K562 (cell line): ENCODE results near the gene CALCOCO2. TPM values are rescaled to one million over a fixed set of nuclear protein-coding genes. Genes with fewer than 3 reads are reported as not detected.
A peak's percentile ranks its signal among the peaks of the same experiment; 100 is the strongest.

Experiments used
- CUX1 ChIP-seq: fragments of 200-800 bp; sonication (Bioruptor generic); IDR thresholded peaks from 2 replicates; pipeline ENCODE4 v1.6.1; 2016; ENCODE audit warnings: missing genetic modification characterization, missing compliant biosample characterization
- FIP1L1 ChIP-seq: fragments of 200-400 bp; formaldehyde crosslinking; IDR thresholded peaks from 2 replicates; pipeline ENCODE4 v1.6.1; 2018; ENCODE audit warnings: mild to moderate bottlenecking, low read depth, low read length; ENCODE audit not compliant: poor library complexity, severe bottlenecking
- LEF1 ChIP-seq: fragments of 450-650 bp; IDR thresholded peaks from 2 replicates; pipeline ENCODE4 v1.6.1; 2016; ENCODE audit warnings: mild to moderate bottlenecking
- MAFF ChIP-seq: IDR thresholded peaks from 2 replicates; pipeline ENCODE4 v1.6.1; 2012; ENCODE audit warnings: low read length, improper control_type of control experiment
- MEF2D ChIP-seq: conservative IDR thresholded peaks from 2 replicates; pipeline ENCODE4 v1.6.1; 2016; ENCODE audit warnings: low read depth, missing genetic modification characterization, missing compliant biosample characterization
- PKNOX1 ChIP-seq: fragments of 450-650 bp; IDR thresholded peaks from 2 replicates; pipeline ENCODE4 v1.6.1; 2016
- PURB ChIP-seq: sonication (generic); formaldehyde crosslinking; IDR thresholded peaks from 2 replicates; pipeline ENCODE4 v1.9.0; 2021; ENCODE audit warnings: low read depth, mild to moderate bottlenecking, missing genetic modification reagents
- RBM34 ChIP-seq: fragments of 200-400 bp; formaldehyde crosslinking; IDR thresholded peaks from 2 replicates; pipeline ENCODE4 v1.6.1; 2018; ENCODE audit warnings: low read length, borderline replicate concordance; ENCODE audit not compliant: insufficient read depth
- SIRT6 ChIP-seq: IDR thresholded peaks from one replicate; pipeline ENCODE4 v1.6.1; 2012; ENCODE audit warnings: low read depth, mild to moderate bottlenecking, control low read depth, inconsistent platforms, low read length, moderate library complexity
- SNAPC5 ChIP-seq: fragments of 250-450 bp; sonication (Bioruptor Pico); IDR thresholded peaks from 2 replicates; pipeline ENCODE4 v1.8.0; 2021; ENCODE audit warnings: moderate library complexity, mild to moderate bottlenecking, inconsistent platforms
- THAP12 ChIP-seq: fragments of 250-450 bp; sonication (Bioruptor Pico); IDR thresholded peaks from 2 replicates; pipeline ENCODE4 v1.9.0; 2021; ENCODE audit warnings: mild to moderate bottlenecking, inconsistent platforms
- ZC3H4 ChIP-seq: sonication (generic); formaldehyde crosslinking; IDR thresholded peaks from 2 replicates; pipeline ENCODE4 v1.9.0; 2021; ENCODE audit warnings: missing genetic modification reagents, borderline replicate concordance
- ZNF121 ChIP-seq: sonication (generic); formaldehyde crosslinking; conservative IDR thresholded peaks from 2 replicates; pipeline ENCODE4 v1.8.0; 2022; ENCODE audit warnings: missing genetic modification reagents
- ZNF143 ChIP-seq: sonication (generic); formaldehyde crosslinking; IDR thresholded peaks from 2 replicates; pipeline ENCODE4 v1.9.0; 2022; ENCODE audit warnings: mild to moderate bottlenecking, missing genetic modification reagents
- polyA plus RNA-seq, 8 experiments: library from polyadenylated mRNA; depleted of rRNA in 4 of 8; stranded (reverse) in 5 of 8; unstranded in 3 of 8; fragments of >200 nt; fragmentation: Nextera tagmentation in 2 of 8; fragmentation: Illumina TruSeq in 1 of 8; extraction: Ambion mirVana in 2 of 8; extraction: Trizol in 1 of 8; gene quantifications; 2 replicates each; pipeline versions ENCODE4 v1.2.1 to v1.2.3, GENCODE V29; 2011 to 2014; ENCODE audit warnings: inconsistent platforms in 1 of 8, missing spikeins in 1 of 8
- total RNA-seq, 7 experiments: library from RNA; depleted of rRNA in 6 of 7; stranded (reverse); fragments of >200 nt in 6 of 7; fragmentation: Illumina TruSeq in 2 of 7; extraction: Trizol in 2 of 7; gene quantifications; 2 replicates each; pipeline versions ENCODE4 v1.2.1 to v1.2.3, GENCODE V29; 2011 to 2021; ENCODE audit warnings: low replicate concordance in 1 of 7
- TF ChIP-seq, protein P1 (sequence below): fragments of 250-450 bp; sonication (Bioruptor Pico); IDR thresholded peaks from 2 replicates; pipeline ENCODE4 v1.8.0; 2021; ENCODE audit warnings: borderline replicate concordance, mild to moderate bottlenecking, moderate library complexity; ENCODE audit not compliant: poor library complexity, severe bottlenecking
- TF ChIP-seq, protein P2 (sequence below): fragments of 250-450 bp; sonication (Bioruptor Pico); IDR thresholded peaks from 2 replicates; pipeline ENCODE4 v1.9.0; 2021; ENCODE audit warnings: mild to moderate bottlenecking

CALCOCO2 gene
- total and polyA plus RNA-seq, 9 of the 15 experiments (the other 6 are each of a cell fraction or from before 2014, with no cell fraction given): 24.1 to 87.3 (median 67.5) TPM

GRCh38 chr17:48825446-48826381 lies 5.1 kb upstream of the CALCOCO2 start (continued):
- no peak for TF ChIP-seq ZC3H4 (CRISPR knock-in tag)
- no peak for TF ChIP-seq THAP12
- no peak for TF ChIP-seq FIP1L1
- no peak for TF ChIP-seq ZNF121 (CRISPR knock-in tag)
- no peak for TF ChIP-seq PURB (CRISPR knock-in tag)
- TF ChIP-seq, protein P1, sequence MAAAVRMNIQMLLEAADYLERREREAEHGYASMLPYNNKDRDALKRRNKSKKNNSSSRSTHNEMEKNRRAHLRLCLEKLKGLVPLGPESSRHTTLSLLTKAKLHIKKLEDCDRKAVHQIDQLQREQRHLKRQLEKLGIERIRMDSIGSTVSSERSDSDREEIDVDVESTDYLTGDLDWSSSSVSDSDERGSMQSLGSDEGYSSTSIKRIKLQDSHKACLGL: peak; percentile 60
- TF ChIP-seq PKNOX1: peak; percentile 84
- peak; percentile 85 for TF ChIP-seq SNAPC5 (CRISPR knock-in tag)
- no peak for TF ChIP-seq ZNF143 (CRISPR knock-in tag)
- TF ChIP-seq MAFF: no peak
- TF ChIP-seq, protein P2, sequence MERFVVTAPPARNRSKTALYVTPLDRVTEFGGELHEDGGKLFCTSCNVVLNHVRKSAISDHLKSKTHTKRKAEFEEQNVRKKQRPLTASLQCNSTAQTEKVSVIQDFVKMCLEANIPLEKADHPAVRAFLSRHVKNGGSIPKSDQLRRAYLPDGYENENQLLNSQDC: no peak
- TF ChIP-seq MEF2D: peak; percentile 99
- TF ChIP-seq SIRT6: no peak
- TF ChIP-seq CUX1 (CRISPR knock-in tag): peak; percentile 99
- TF ChIP-seq LEF1: no peak
- TF ChIP-seq RBM34: no peak
